Prostate gland (tissue), 2 donors: ENCODE results near the gene TMEM79. TPM values are rescaled to one million over a fixed set of nuclear protein-coding genes. Genes with fewer than 3 reads are reported as not detected.

ENCODE experiments used
- DNase-seq: peaks from one replicate; pipeline ENCODE4 v3.0.0-alpha.2; 2019; ENCODE audit warnings: low spot score
- H3K27ac ChIP-seq, 2 donors: fragments of 200-600 bp; sonication (generic); 2 replicates each; pipeline ENCODE4 v1.5.1; 2017 to 2019
- H3K27me3 ChIP-seq: fragments of 200-600 bp; sonication (generic); replicated peaks from 2 replicates; pipeline ENCODE4 v1.5.1; 2019; ENCODE audit not compliant: insufficient read depth
- H3K36me3 ChIP-seq, 2 donors: fragments of 200-600 bp; sonication (generic); 1 replicate in 1 of 2; 2 replicates in 1 of 2; pipeline versions ENCODE4 v1.5.1 to v1.8.1; 2017 to 2019
- H3K4me1 ChIP-seq: fragments of 200-600 bp; sonication (generic); replicated peaks from 2 replicates; pipeline ENCODE4 v1.5.1; 2019
- H3K4me3 ChIP-seq, 2 donors: fragments of 200-600 bp; sonication (generic); 2 replicates each; pipeline ENCODE4 v1.5.1; 2017 to 2019
- H3K9me3 ChIP-seq: fragments of 200-600 bp; sonication (generic); 2 replicates; pipeline ENCODE4 v1.5.1; 2017
- CTCF ChIP-seq, 4 experiments: fragments of 200-600 bp in 2 of 4; fragments of 450-650 bp in 2 of 4; sonication (generic) in 2 of 4; IDR thresholded peaks; 1 replicate in 3 of 4; 2 replicates in 1 of 4; pipeline ENCODE4 v1.5.1; 2016 to 2019; ENCODE audit warnings: antibody characterized with exemption in 4 of 4, mild to moderate bottlenecking in 2 of 4, moderate library complexity in 2 of 4
- POLR2A ChIP-seq: fragments of 450-650 bp; IDR thresholded peaks from one replicate; pipeline ENCODE4 v1.6.1; 2016; ENCODE audit warnings: antibody characterized with exemption, mild to moderate bottlenecking
- POLR2AphosphoS5 ChIP-seq: sonication (generic); formaldehyde crosslinking; IDR thresholded peaks from one replicate; pipeline ENCODE4 v1.6.1; 2017; ENCODE audit warnings: antibody characterized with exemption
- WGBS: methylation state at CpG from one replicate; pipeline ENCODE4 v1.1.5; 2018; 5-methylcytosine and 5-hydroxymethylcytosine counted together
- intact Hi-C: fragments of 100-400 bp; cut with DNase I; formaldehyde crosslinking; loops from one replicate; pipeline ENCODE4 v1.14.2; 2022
- total RNA-seq, 2 donors: library from RNA; depleted of rRNA; stranded (reverse); fragments of >200 nt; gene quantifications; one replicate each; pipeline ENCODE4 v1.1.0, GENCODE V29; 2016

Gene TMEM79
- total RNA-seq, 2 donors from 2014 or later = 20.7 to 34.3 TPM

GRCh38 chr1:156282479-156283222 lies 1.5 kb upstream of the TMEM79 start, which contains the start of gene SMG5:
TSS of gene SMG5 (minus strand) at chr1:156282825. CDS start at chr1:156282680, 145 bp downstream.
- Histone ChIP-seq H3K27me3 (no peaks in the 10 kb centered on the region), H3K27ac (peak within 1 kb of the TSS; percentile 88 to 93), H3K4me1 (no peaks in the 10 kb centered on the region), H3K9me3 (no peaks in the 10 kb centered on the region), H3K36me3 (no peaks in the 10 kb centered on the region), H3K4me3 (peak within 1 kb of the TSS; percentile 84 to 95)
- peak; percentile 97 for DNase-seq
- WGBS = under 1% methylated on average over 44 of the region's 50 CpGs
- TF ChIP-seq CTCF (IDR thresholded peaks at IDR 0.05) (no peak), POLR2AphosphoS5 (peak; percentile 99), POLR2A (peak; percentile 88)
- intact Hi-C loops = no loop called here

GRCh38 chr1:156283521-156283920 lies 604 bp upstream of the TMEM79 start:
- no peaks in the 10 kb centered on the region for H3K36me3 ChIP-seq
- H3K4me3 ChIP-seq = peak overlapping the region; percentile 84 to 95
- no peaks in the 10 kb centered on the region for H3K9me3 ChIP-seq
- no peaks in the 10 kb centered on the region for H3K27me3 ChIP-seq
- 76% methylated on average over 1 of the region's 1 CpG for WGBS
- TF ChIP-seq POLR2AphosphoS5 = no peak
- no peak for TF ChIP-seq POLR2A
- TF ChIP-seq CTCF (IDR thresholded peaks at IDR 0.05) = no peak
- no peaks in the 10 kb centered on the region for H3K4me1 ChIP-seq
- DNase-seq = no peak
- H3K27ac ChIP-seq = peak overlapping the region; percentile 88 to 93
- intact Hi-C loops = no loop called here

GRCh38 chr1:156284757-156285156 lies 632 bp downstream of the TMEM79 start:
- Histone ChIP-seq H3K27ac (peak overlapping the region; percentile 88 to 93), H3K9me3 (no peaks in the 10 kb centered on the region), H3K36me3 (no peaks in the 10 kb centered on the region), H3K27me3 (no peaks in the 10 kb centered on the region), H3K4me1 (no peaks in the 10 kb centered on the region), H3K4me3 (peak overlapping the region; percentile 32 to 46)
- WGBS = 49% methylated on average over 4 of the region's 4 CpGs
- intact Hi-C loops = no loop called here
- TF ChIP-seq POLR2AphosphoS5 (no peak), POLR2A (no peak), CTCF (IDR thresholded peaks at IDR 0.05) (no peak)
- no peak for DNase-seq

GRCh38 chr1:156285437-156285836 lies 1.3 kb downstream of the TMEM79 start:
- no peak for DNase-seq
- Histone ChIP-seq H3K4me3 (peak overlapping the region; percentile 32 to 46), H3K36me3 (no peaks in the 10 kb centered on the region), H3K27me3 (no peaks in the 10 kb centered on the region), H3K4me1 (no peaks in the 10 kb centered on the region), H3K9me3 (no peaks in the 10 kb centered on the region), H3K27ac (peak overlapping the region; percentile 88 to 93)
- 89% methylated on average over 18 of the region's 21 CpGs for WGBS
- TF ChIP-seq POLR2AphosphoS5 (no peak), POLR2A (no peak), CTCF (IDR thresholded peaks at IDR 0.05) (no peak)
- intact Hi-C loops = no loop called here

GRCh38 chr1:156286061-156286460 lies 1.9 kb downstream of the TMEM79 start:
- intact Hi-C loops = no loop called here
- no peaks in the 10 kb centered on the region for H3K27me3 ChIP-seq
- DNase-seq = no peak
- TF ChIP-seq POLR2A (no peak), POLR2AphosphoS5 (no peak), CTCF (IDR thresholded peaks at IDR 0.05) (no peak)
- no peaks in the 10 kb centered on the region for H3K36me3 ChIP-seq
- WGBS = 94% methylated on average over 8 of the region's 8 CpGs
- no peaks in the 10 kb centered on the region for H3K9me3 ChIP-seq
- no peaks in the 10 kb centered on the region for H3K4me1 ChIP-seq
- peak overlapping the region in 1 of 2 donors; percentile 46 for H3K4me3 ChIP-seq
- peak overlapping the region; percentile 88 to 93 for H3K27ac ChIP-seq
